ENCODE data around the gene HOXA13.

HOXA13 gene

GRCh38 chr7:27160546-27161213 lies 39.2 kb downstream of the HOXA13 start:
- DNase-seq: peak; percentile 11 to 85 (median 64)

GRCh38 chr7:27160145-27160545 lies 39.7 kb downstream of the HOXA13 start:
- DNase-seq: no peak

GRCh38 chr7:27159266-27160144 lies 40.4 kb downstream of the HOXA13 start:
- no peak for DNase-seq

GRCh38 chr7:27158436-27159265 lies 41.2 kb downstream of the HOXA13 start:
- DNase-seq: no peak

- DNase-seq: no peak
These were observed 42.0 kb downstream of the HOXA13 start for GRCh38 chr7:27157702-27158431.

- DNase-seq: no peak
These were observed 42.8 kb downstream of the HOXA13 start for GRCh38 chr7:27156916-27157701.

GRCh38 chr7:27156508-27156898 lies 43.4 kb downstream of the HOXA13 start, which contains the start of gene HOXA7:
Gene HOXA7 (minus strand): TSS chr7:27156675. CDS start chr7:27156545, 130 bp downstream.
- DNase-seq: no peak

- DNase-seq: no peak
These were observed 43.9 kb downstream of the HOXA13 start for GRCh38 chr7:27155816-27156507.

GRCh38 chr7:27154901-27155815 lies 44.7 kb downstream of the HOXA13 start:
- no peak for DNase-seq

GRCh38 chr7:27154369-27154768 lies 45.5 kb downstream of the HOXA13 start:
- DNase-seq: no peak

- no peak for DNase-seq
These were observed 46.4 kb downstream of the HOXA13 start for GRCh38 chr7:27153526-27153925.

- no peak for DNase-seq
These were observed 47.0 kb downstream of the HOXA13 start for GRCh38 chr7:27152816-27153442.

GRCh38 chr7:27151931-27152815 lies 47.7 kb downstream of the HOXA13 start, which contains the start of gene HOXA3:
Gene HOXA3 (minus strand): TSS chr7:27152583. CDS start chr7:27110640, 41,943 bp downstream.
- no peak for DNase-seq

GRCh38 chr7:27151341-27151930 lies 48.5 kb downstream of the HOXA13 start:
- no peak for DNase-seq

- peak in 8 of 56 donors; percentile 7 to 43 (median 17) for DNase-seq
These were observed 49.1 kb downstream of the HOXA13 start for GRCh38 chr7:27150568-27151340.
